Stimulated activated naive CD4-positive, alpha-beta T cell treated with Interleukin-2 at 50 U/mL for 16 hours (primary cell): ENCODE results near the gene CEP112.
A peak's percentile ranks its signal among the peaks of the same experiment; 100 is the strongest.
"Not testable (repeated sequence)": the region's sequence is repeated elsewhere in the genome, so short reads cannot be mapped to it uniquely, and the experiment has no call there.

Experiments
- DNase-seq: peaks from one replicate; lab custom pipeline; 2025; lab: John Stamatoyannopoulos, UW

Gene CEP112

DNA sequence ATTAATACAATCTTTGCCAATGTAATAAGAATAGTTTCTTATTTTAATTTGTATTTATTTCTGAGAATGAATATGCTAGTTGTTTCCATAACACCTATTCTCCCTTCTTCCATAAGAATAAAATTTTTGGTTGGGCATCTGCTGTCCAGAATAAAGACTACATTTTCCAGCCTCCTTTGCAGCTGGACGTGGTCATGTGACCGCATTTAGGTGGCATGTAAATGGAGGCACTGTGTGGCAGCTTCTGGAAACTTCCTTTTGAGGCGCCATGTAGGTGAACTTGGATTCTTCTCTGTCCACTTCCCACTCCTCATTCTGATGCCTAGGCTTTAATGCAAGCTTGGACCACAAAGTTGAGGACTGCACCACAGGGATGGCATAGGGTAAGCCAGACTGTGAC lies 415.0 kb downstream of the CEP112 start:
- no peak for DNase-seq

DNA sequence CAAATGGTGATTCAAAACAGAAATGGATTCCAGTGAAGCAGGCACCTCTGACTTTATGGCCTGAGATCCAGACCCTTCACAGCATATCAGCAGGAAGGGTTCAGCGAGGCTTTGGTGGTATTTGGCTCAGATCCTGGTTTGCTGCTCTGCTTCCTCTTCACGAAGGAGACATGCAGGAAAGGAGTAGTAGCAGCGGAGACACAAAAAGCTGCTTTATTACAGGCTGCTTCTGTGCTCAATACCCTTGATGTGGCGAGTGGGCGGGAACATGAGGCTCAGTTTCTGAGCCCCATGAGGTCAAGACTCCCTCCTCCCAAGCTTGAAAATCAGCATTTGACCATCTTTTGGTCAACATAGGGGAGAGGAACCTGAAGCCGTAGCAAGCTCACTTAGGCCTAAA lies 417.1 kb downstream of the CEP112 start:
- no peak for DNase-seq

DNA sequence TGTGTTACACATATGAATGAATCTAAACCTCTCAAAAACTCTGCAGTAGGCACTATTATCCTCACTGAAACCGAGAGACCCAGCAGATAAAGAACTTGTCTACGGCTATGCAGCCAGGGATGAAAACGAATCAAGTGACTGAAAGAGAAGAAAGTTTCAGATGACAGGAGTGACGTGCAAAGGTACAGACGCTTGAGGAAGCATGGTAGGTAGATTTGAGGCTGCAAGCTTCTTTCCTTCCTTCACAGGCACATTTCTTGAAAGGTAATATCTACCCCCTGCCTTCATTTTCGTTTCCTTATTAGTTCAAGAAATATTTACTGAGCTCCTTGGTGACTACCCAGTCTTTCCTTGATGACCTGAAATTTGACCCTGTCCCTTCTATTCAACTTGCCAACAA lies 418.9 kb downstream of the CEP112 start:
- DNase-seq = no peak

DNA sequence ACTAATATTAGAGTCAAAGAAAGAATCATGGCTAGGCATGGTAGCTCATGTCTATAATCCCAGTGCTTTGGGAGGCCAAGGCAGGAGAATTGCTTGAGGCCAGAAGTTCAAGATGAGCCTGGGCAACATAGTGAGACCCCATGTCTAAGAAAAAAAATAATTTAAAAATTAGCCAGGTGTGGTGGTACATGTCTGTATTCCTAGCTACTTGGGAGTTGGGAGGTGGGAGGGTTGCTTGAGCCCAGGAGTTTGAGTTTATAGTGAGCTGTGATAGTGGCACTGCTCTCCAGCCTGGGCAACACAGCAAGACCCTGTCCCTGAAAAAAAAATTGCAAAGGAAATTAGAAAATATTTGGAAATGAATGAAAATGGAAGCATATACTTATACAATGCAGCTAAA lies 420.2 kb downstream of the CEP112 start:
- DNase-seq = no peak

DNA sequence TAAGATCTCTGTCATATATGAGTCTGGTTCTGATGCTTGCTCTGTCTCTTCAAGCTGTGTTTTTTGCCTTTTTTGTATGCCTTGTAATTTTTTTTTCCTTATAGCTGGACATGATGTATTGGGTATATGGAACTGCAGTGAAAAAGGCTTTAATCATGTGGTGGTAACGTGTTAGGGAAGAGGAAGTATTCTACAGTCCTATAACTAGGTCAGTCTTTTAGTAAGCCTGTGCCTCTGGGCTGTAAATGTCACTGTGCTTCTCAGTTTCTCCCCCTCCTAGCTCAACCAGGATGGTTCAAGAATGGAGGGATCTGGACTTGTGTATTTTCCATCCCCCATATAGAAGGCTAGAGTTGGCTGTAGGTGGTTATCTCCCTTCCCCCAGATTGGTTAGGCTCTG lies 428.1 kb downstream of the CEP112 start:
- DNase-seq = no peak

DNA sequence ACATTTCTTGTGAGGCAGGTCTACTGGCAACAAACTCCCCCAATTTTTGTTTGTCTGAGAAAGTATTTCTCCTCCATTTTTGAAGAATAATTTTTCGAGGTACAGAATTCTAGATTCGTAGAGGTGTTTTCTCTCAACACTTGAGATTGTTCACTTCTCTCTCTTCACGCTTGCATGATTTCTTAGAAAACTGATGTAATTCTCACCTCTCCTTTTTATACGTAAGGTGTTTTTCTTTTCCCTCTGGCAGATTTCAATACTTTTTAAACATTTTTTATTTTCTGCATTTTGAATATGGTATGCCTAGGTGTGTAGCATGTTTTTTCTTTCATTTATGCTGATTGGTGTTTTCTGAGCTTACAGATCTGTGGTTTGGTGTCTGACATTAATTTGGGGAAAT lies 429.0 kb downstream of the CEP112 start:
- DNase-seq = no peak

DNA sequence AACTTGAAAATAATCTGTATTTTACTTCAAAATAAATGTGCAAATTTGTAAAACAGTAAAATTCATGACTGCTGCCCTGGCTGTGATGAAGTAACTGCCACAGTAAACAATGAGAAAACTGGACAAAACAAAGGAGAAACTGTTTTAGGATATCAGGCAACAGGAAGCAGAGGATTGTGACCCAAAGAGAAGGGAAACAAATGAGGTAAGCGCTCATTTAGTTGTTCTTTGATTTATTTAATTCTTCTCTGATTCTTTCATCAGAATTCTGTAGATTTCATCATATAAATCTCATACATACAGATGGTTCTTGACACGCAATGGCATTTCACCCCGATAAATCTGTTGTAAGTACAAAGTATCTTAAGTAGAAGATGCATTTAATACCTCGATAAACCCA lies 432.4 kb downstream of the CEP112 start:
- no peak for DNase-seq

DNA sequence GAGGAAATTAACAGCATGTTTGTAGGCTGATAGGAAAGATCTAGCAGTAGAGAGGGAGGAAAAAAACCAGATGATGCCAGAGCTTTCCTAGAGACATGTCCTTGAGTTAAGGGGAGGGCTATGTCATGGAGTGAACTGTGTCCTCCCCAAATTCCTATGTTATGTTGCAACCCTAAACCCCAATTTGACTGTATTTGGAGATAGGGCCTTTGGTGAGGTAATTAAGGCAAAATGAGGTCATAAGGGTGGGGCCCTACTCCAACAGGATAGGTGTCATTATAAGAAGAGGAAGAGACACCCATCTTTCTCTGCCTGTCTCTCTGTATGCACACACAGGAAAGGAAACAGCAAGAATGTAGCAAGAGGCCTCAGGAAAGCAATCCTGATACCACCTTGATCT lies 435.2 kb downstream of the CEP112 start:
- DNase-seq = no peak

DNA sequence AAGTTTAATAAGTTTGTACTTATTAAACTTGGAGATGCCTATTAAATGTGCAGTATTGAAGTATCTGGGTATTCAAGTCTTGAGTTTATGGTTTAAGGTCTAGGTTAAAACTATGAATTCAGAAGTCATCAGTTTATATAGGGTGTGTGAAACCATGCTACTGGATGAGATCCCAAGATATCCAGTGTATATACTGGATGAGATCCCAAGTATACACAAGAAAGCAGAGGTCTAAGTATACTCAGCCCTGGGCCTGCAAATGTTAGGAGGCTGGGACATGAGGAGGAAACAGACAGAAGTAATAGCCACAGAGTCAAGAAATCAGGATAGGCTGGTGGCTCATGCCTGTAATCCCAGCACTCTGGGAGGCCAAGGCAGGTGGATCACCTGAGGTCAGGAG lies 436.1 kb downstream of the CEP112 start:
- DNase-seq = no peak

DNA sequence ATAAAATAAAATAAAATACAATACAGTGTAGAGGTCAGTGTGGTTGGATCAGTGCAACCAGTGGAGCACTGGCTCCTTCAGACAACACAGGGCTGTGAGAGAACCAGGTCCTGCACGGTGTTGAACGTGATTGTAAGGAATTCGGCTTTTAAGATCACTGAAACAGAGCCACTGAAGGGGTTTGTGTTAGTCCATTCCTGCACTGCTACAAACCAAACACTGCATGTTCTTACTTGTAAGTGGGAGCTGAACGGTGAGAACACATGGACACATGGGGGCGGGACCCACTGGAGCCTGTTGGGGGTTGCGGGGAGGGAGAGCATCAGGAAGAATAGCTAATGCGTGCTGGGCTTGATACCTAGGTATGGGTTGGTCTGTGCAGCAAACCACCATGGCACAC lies 437.3 kb downstream of the CEP112 start:
- DNase-seq = no peak

DNA sequence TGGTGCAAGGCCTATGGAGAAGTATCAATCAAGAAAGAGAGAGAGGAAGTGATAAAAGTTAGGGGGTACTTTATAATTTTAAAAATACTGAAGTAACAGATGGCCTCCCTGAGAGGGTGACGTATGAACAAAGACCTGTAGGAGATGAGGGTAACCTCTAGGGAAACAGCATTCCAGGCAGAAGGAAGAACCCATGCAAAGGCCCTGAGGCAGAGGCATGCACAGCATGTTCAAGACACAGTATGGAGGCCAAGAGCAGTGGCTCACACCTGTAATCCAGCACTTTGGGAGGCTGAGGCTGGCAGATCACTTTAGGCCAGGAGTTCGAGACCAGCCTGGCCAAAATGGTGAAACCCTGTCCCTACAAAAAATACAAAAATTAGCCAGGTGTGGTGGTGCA lies 437.9 kb downstream of the CEP112 start:
- DNase-seq = no peak

DNA sequence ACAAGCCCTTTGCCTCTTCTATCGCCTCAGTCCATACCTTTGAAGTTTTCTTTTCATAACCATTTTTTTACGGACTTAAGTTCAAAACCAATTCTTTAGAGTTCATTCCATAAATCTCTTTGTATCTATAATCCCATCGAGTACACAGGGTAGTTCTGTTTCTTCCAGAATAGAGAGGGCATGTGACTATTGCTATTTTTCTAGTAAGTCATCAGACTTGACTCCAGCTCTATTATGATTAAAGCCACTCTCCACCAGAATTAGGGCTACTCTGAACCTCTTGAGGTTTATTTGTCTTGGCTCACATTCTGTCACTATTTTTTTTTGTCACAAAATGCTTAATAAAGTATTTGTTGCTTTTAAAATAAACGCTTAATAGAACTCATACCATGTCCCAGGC lies 438.6 kb downstream of the CEP112 start:
- no peak for DNase-seq

DNA sequence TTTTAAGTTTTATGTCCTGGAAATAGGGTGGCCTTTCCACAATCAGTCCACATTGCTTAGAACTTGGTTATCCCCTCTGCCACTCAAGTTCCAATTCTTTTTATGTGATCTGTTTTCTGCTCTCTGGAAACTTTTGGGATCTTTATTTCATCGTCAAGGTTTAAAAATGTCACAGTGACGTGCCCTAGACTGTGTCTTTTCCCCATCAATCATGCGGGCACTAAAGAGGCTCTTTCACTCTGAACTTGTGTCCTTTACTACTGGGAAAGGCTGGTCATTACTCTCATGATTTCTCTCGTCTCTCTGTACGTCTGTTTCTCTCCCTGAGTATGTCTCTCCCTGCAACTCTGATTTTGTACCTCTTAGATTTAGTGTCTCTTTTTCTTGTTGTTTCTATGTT lies 440.7 kb downstream of the CEP112 start:
- DNase-seq = no peak

DNA sequence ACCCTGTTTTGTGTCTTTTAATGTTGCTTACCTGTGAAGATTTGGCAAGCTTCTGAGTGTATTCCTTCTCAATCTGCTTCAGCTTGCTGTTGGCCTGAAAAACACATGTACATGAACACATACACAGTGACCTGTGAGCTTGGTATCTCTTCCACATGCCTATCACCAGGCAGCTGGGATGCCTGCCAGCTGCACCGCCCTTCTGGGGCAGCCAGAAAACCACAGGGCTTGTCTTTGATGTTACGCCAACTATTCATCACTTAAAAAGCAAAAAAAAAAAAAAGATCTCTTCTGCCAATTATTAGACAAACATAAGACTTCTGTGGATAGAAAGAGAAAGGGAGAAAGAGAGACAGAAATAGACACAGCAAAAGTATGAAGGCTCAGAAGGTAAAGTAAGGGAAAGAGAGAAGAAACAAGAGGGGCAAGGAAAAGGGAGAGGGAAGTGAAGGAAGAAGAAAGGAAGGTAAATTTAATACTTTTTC lies 441.3 kb downstream of the CEP112 start:
- DNase-seq = peak; percentile 12

DNA sequence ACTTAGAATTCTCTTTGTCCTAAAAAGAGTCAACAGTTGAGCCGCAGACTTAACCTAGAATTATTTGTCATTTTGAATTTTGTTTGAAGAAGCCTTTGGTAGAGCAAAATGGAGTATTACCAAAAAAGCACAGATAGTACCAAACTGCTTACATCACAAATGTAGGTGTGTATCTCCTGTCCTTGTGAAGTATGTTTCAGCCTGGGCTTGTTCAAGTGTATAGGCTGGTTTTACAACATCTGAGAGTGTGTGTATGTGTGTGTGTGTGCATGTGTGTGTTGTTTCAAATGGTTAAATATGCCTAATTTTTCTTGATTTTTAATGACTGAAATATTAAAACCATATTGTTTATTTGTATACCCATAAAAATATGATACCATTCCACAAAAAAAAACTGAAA lies 441.8 kb downstream of the CEP112 start:
- no peak for DNase-seq

DNA sequence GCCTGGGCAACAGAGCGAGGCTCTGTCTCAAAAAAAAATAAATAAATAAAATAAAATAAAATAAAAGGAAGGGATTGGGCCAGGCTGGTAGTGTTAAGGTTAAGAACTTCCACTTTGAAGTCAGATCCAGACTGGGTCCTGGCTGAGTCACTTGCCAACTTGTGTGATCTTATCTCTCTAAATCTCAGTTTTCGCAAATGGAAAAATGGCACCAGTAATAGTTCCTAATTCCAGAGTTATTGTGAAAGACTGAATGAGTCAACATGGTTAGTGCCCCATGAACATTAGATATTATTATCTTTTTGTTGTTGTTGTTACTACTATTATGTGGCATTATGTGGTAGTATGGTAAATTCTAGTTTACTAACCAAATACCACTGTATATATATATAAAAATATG lies 442.5 kb downstream of the CEP112 start:
- DNase-seq = no peak

DNA sequence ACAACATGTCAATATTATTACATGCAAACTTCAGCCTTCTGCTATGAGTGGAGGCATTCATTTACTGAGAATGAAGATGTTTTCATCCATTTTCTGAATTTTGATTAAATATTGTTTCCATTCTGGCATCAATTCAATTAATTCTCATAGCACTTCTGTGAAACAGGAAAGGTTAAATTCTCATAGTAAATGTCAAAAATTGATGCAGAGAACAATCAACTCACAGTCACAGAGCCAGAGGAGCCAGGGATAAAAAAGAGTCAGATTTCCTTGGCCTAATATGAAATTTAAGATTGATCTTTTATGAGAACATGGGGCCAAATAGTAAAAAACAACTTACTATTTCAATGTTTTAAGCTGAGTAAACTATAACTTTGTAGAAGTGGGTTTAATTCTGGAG lies 446.7 kb downstream of the CEP112 start:
- no peak for DNase-seq

DNA sequence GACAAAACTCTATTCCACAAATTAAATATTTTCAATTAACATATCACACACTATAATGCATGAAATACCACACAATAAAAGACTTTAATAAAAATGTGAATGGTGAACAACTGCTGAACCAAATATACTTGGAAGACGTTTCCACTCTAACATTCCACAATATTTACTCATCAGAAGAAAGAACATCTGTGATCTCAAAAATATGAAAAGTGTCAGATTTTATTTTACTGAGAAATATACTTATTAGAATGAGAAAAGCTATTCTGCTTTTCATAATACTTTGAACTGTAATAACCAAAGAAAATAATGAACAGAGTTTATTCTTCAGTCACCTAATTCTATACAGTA lies 448.7 kb downstream of the CEP112 start:
- DNase-seq = no peak

DNA sequence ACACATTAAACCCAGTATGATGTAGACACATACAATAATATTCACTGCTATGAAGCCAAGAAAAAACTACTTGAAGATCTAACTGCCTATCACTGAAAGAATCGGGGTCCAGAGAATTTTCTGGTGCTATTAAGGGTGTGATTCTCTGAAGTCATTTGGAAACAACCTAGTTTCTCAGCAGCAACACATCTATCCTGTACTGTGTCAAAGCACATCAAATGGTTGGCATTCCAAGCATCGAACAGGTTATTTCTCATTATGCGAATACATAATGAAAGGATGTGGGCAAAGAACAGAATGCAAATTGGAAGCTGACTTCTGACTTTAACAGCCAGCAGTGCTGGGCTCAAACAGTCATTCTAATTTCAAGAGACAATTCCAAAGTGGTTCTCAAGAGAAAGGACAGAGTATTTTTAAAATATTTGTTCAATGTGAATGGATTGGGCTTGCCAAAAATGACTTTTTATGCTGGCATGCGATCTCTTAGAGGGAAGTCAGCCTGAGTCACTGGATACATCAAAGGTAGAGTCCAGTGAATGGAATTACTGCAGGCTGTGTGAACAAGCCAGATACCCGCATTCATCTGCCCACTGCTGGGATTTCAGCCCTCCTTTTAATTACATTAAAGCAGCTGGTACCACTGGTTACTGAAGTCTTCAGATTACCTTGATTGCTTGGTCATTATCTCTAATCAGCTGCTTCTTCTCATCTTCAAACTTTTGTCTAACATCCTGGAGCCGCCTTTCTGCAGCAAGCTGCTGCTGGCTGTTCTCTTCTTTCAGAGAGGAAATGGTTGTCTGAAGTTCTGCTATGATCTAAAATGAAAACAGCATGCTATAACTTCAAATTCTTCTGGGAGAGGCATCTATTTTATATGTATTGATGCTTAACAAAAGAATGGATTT lies 449.3 kb downstream of the CEP112 start:
- DNase-seq = no peak

DNA sequence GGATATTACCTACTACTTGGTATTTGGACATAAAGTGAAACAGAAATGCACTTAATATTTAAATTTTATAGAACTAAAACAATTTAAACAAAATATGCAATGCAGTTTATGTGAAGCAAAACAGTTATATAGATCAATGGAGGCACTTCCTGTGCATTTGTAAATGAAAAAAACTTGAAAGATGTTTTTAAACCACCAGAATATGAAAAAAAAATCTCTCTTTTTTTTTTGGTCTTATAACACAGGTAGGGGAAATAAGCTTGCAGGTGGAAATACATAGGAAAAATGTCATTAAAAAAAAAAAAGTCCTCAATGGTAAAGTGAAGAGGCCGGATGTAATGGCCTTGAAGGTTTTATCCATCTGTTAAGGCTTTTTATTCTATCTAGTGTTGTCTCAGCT lies 450.2 kb downstream of the CEP112 start:
- no peak for DNase-seq

DNA sequence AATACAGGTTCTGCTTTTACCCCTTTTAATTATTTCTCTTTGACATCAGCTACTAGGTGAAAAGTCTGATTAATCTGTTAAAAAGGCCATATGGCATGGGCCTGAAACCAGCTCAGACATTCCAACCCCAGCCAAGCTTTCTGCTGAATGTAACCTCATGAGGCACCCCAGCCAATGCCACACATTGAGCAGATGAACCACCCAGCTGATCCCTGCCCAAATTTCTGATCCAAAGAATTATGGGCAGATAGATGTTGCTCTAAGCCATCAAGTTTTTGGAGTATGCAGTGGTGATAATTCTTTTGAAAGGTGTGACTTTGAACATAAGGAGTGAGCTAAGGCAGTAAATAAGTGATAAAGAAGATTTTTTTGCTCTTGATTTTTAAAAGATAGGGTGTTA lies 452.9 kb downstream of the CEP112 start:
- no peak for DNase-seq

DNA sequence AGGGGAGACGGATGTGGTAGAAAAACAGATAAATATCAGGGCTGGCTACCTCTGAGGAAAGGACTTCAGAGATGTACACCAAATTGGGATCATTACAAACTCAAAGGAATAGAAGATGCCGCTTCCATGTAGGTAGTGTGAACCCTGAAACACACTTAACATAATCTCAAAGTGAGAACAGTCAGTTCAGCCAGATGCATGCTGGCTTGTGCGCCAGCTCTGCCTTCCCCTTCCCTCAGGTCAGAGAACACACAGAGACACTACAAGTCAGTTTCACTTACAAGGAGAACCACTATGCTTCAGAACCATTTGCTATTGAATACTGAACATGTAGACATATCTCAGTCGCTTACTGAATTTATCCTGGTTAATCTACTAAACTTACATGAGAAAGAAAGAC lies 454.5 kb downstream of the CEP112 start:
- DNase-seq = no peak

DNA sequence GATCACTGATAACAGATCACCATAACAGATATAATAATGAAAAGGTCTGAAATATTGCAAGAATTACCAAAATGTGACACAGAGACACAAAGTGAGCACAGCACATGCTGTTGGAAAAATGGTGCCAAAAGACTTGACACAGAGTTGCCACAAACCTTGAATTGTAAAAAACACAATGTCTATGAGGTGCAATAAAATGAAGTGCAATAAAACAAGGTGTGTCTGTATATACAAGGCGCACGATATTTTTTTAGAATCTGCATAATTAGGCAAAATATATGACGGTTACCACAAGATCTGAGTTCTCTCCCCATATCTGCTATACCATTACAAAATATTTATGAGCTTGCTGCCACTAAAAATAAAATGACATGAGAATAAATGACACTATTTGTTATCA lies 458.6 kb downstream of the CEP112 start:
- no peak for DNase-seq

DNA sequence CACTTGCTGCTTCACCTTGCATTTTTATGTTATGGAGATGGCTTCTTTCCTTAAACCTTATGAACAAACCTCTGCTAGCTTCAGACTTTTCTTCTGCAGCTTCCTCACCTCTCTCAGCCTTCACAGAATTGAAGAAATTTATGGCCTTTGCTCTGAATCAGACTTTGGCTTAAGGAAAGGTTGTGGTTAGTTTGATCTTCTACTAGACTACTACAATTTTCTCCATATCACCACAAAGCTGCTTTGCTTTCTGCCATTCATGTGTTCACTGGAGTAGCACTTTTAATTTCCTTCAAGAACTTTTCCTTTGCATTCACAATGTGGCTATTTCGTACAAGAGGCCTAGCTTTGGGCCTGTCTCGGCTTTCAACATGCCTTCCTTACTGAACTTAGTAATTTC lies 459.3 kb downstream of the CEP112 start:
- DNase-seq = not testable (repeated sequence)
